Suppressor macrophage treated with lipopolysaccharide for 4 hours (primary cell): ENCODE results near the gene TBCA.

Experiments
- DNase-seq: peaks from one replicate; pipeline ENCODE4 v3.0.0-alpha.2; 2020

The TBCA gene

DNA sequence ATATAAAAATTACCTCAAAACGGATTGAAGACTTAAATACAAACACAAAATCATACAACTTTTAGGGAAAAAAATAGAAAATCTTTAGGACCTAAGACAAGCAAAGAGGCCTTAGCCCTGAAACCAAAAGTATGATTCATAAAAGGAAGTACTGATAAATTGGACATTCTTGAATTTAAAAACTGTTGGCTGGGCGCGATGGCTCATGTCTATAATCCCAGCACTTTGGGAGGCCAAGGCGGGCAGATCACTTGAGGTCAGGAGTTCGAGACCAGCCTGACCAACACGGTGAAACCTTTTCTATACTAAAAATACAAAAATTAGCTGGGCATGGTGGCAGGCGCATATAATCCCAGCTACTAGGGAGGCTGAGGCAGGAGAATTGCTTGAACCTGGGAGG lies 76.6 kb downstream of the TBCA start:
- peak; percentile 48 for DNase-seq

DNA sequence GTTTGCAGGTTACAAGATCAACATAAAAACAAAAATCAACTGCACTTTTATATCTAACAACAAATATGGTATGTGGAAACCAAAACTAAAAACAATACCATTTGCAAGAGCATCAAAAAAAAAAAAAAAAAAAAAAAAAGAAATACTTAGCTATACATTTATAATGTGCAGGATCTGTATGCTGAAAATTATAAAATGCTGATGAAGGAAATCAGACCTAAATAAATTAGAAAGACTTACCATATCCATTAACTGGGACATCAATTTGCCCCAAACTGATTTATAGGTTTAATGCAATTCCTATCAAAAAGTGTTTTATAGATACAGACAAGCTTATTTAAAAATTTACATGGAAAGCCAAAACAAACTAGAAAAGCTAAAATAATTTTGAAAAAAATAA lies 77.2 kb downstream of the TBCA start:
- DNase-seq: no peak

DNA sequence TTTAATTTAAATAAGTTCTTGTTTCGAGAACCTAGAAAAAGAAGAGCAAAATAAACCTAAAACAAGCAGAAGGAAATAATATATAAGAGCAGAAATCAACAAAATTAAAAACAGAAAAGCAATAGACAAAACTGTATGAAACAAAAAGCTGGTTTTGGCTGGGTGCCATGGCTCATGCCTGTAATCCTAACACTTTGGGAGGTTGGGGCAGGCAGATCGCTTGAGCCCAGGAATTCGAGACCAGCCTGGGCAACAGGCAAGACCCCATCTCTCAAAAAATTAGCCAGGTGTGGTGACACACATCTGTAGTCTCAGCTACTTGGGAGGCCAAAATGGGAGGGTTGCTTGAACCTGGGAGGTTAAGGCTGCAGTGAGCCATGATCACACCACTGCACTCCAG lies 78.4 kb downstream of the TBCA start:
- no peak for DNase-seq

DNA sequence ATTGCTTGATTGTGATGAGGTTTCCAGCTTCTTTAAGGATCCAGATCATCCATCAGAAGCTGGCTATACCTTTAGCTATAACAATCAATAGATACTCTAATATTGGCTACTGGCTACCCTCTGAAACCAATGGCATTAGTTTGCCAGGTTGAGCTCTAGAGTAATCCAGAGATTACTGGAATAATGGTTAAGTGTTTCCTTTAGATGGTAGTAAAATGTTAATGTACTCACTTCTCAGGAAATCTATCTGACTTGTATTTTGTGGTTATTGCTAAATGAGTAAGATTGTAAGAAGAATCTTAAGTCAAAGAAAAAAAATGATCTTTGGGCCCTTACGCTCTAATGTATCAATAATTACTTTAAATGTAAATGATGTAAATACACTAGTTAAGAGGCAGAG lies 80.0 kb downstream of the TBCA start:
- no peak for DNase-seq

DNA sequence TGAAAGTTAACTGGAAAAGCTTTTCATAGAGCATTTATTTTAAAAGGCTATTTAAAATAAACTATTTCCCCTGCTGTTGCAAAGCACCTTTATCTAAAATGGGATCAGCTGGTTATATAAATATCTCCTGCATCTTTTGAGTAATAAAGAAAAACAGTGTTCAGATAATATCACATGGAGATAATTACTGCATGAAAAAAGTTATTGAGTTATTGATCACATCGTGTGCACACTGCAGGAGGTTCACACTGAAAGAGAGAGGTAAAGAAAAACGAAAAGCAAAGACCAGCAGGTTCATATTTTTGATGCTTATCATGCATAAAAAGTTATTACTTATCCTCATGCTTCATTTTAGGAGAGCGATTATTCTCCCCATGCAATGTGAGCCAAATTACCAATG lies 82.2 kb downstream of the TBCA start:
- DNase-seq: no peak

DNA sequence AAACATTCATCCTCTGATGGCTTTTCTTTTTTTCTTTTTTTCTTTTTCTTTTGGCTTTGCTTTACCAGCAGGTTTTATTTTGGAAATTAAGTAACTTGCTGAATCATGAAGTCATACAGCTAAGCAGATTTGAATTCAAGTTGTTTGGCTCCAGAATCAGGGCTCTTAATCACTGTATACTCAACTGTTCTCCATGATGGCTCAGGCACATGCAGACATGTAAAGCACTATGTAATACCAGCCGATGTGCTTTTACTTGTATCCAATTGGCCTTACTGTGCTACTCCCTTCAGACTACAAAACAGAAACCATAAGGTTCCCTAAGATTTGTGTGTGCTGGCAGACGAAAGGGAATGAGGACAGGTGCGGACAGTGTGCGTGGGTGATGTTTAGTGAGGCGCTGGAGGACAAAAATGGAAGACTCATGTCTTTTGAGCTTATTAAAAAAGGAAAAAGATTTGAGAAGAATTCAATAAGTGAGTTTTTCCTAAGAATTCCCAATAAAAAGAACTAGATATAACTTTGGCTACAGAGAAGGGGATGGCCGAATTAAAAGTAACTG lies 92.9 kb downstream of the TBCA start:
- DNase-seq: no peak

DNA sequence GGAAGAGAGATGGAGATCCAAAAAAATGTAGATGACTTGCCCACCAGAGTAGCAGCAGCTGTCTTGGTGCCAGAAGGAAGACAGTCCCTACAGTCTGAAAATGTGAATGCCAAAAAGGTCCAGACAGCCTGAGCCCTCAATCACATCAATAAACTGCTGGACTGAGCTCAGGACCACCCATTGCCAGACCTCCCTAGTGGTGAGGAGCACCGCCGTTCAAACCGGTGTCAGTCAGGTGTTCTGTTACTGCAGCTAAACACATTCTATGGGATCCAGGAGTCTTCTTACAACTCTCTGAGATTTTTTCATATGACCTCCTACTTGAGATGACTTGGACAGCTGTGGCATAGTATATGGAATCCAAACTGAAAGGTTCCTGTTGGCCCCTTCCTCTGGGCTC lies 105.6 kb downstream of the TBCA start:
- DNase-seq: no peak

DNA sequence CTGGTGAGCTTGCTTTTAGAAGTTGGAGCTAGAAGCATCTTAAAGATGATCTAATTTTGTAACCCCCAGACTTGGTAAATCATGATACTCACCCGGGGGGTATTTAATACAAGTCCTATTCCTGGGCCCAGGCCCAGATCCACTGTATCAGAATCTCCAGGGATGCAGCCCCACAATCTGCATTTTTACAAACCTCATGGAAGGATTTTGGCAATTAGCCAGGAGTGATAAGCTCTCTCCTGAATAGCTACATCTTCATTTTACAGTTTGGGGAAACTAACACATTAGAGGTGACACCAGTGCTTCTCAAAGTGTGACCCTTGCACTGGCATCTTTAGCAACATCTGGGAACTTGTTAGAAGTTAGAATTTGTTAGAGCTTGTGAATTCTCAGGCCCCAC lies 106.5 kb downstream of the TBCA start:
- no peak for DNase-seq

DNA sequence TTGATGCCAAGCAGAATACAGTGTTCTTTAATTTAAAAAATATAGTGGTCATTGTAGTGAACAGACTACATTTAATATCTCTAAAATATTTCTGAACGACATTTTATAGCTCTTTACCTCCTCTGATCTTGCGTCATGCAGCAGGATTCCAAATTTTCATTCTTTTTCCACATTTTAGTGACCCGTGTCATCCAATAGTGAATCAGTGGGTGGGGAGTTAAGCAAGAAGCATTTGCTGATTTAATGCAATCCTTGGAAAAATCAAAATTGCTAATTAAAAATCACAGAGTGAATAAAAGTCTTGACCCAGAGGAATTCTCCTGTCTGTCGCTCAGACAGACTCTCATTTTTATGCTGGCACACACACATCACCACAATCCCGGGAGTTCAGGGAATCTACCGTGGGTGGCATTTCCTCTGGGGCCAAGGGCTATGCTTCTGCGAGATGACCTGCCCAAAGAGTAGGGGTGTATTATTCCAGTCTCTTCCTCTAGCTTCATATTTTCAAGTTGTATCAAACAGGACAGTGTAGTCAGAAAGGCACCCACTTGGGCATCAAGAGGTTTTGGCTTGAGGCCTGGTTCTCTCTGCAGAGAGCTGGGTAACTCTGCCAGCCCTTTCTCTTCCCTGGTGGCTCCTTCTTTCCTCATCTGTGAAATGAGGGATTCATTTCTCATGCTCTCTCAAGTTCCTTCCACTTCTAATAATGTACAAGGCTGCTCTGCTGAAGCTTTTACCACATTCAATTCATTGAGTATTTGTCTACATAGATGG lies 112.9 kb downstream of the TBCA start:
- no peak for DNase-seq

DNA sequence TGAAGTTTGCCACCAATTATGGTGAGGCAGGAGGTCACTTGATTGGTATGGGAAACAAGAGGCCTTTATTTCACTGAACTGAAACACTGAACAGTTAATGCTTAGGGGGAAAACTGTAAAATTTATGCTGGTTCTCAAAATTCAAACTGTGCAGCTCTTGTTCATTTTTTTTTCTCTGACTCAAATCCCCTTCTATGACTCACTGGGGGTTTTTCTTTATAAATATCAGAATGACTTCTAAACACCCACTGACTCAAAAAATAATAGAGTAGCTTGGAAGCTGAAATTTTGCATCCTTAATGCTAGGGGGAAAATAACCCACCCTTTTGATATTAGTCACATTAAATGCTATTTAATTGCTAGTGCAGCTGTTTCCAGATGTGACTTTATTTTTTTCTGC lies 113.5 kb downstream of the TBCA start:
- DNase-seq: no peak

DNA sequence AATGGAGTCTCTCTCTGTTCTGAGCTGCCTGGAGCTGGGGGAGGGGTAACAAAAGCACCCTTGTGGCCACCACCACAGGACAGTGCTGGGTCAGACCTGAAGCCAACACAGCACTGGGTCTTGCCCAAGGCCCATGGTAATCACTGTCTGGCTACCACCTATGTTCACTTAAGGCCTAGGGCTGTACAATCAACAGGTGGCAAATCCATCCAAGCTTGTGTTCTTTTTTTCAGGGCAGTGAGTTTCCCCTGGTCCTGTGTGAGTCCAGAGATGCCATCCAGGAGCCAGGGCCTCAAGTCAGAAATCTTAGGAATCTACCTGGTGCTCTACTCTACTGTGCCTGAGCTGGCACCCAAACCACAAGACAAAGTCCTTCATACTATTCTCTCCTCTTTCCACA lies 117.5 kb downstream of the TBCA start:
- DNase-seq: no peak

DNA sequence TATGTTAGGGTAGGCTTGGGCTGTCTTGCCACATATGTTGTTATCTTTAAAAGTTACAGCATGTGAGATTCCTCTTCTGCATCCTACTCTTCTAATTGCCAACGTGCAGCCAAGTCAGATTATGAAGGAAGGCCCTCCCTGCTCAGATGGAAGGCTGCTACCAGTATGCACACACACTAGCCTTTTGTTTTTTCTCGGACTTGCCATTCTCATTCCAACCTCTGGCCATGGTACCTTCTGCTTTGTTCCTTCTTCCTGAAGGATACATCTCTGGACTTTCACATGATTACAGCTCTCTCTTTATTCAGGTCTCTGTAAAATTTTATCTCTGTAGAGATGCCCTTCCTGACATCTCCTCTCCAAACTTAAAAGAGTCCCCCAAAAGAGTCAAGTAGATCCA lies 124.8 kb downstream of the TBCA start:
- no peak for DNase-seq

DNA sequence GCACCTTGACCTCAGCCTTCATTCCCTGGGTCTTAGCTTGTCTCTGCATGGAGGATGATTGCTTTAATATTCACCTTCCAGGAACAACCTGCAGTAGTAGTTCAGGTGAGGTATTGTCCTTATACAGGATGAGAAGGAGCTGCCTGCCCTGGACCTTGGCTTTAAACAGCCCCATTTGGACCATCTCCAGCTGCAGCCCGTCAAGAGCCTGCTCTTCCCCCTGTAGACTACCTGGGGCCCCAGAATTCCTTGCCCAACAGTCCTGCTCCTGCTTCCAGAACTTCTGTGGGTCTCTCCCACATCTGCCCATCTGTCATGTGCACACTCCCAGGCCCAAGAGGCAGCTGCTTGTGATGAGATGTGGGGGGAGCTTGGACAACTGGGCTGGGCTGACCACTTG lies 125.5 kb downstream of the TBCA start:
- no peak for DNase-seq

DNA sequence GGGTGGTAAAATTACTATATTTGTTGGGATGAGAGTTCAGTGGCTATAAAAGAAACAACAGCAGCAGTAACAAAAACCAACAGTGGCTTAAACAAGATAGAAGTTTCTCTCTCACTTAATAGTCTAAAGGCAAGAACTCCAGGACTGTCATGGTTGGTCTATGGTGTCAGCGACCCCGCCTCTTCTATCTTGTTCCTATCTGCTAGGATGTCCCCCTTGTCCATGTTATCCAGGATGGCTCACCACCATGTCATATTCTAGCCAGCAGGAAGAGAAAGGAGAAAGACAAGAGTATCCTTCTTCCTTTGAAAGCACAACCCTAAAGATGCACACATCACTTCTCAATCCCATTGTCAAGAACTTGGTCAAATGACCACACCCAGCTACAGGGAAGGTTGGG lies 126.4 kb downstream of the TBCA start:
- DNase-seq: no peak

DNA sequence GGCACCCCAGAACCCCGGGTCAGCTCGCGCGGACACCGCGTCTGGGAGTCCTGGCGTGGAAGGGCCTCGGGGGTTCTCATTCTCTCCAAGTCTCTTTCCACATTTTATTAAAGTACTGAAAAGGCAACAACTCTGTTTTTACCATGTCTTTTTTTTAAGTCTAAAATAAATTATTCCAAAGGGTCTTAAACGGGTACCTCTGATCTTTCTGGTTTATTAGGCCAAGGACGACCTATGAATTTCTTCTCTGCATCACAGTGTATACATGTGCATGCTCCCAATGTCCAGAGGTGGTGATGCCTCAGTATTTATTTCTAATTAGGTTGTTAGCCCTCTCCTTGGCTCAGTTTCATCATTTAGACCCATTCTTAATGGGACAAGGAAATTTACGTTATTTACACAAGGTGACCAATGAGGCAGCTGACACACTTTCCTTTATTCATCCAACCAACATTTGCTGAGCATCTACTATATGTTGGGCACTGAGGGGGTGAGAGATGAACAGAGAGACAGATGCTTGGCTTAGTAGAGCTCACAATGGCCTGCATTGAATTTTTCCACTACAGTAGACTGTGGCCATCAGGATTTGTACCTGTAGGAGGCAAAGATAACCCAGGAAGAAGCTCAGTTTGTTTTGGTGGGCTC lies 130.0 kb downstream of the TBCA start:
- no peak for DNase-seq

DNA sequence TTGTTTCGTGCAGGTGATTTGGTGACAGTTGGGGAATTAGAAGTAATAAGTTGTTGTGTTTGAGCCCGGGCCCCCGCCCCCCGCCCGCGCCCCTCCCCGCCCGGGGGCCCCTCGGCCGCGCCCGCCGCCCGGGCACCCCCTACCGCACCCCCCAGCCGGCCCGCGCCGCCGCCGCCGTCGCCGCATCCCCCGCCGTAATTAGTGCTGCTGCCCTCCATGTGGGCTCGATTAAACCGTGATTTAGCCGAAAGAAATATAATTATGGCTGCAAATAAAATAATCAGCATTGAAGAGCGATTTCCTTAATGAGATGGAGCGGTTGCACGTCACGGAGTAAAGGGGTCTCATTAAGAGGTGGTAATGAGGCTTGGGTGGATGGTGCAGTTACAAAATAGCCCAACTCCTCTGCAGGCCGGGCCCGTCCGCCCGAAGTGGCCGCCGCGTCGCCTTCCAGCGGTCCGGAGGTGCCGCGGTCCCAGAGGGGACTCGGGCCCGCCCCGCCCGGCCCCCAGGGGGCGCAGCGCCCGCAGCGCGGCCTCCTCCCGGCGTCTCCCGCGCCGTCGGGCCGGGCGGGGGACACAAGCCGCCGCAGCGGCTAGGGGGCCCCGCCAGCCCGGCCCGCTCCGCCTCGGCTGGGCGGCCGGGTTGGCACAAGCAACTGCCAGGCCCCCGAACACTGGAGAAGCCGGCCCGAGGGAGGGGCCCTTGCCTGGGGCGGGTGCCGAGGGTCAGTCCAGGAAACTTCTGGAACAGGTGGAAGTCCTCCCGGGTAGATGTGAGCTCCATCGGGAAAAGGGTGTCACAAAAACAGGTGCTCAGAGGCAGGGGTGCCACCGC lies 130.8 kb downstream of the TBCA start:
- peak; percentile 71 for DNase-seq

DNA sequence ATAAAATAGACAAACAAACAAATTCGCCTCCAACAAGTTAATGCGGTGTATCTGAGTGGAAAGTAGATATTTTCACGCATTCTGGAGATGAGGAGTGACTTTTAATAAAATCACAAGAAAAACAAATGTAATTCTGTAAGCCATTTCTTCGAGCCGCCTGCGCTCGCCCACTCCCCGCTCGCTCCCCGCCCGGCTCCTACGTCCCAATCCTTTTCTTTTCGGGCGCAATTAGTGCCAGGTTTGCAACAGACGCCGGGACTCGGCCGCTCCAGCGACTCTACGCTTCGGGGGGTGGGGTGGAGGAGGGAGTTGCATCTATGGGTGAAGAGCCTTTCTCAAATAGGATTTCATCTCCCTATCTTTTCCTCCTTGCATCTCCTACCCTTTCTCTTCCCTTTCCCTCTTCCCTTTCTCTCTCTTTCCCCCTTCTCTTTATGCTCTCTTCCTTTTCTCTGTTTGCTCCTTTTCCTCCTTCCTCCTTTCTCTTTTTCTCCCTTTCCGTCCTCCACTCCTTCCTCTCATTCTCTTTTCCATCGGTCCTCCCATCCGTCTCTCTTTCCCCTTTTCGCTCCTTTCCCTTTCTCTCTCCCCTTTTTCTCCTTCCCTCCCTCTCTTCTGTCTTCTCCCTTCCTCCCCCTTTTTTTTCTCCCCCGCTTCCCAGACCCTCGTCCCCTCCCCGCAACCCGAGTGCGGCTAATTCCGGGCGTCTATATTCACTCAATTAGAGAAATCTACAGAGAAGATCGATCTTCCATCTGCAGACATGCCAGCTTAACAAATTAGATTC lies 131.6 kb downstream of the TBCA start:
- no peak for DNase-seq

DNA sequence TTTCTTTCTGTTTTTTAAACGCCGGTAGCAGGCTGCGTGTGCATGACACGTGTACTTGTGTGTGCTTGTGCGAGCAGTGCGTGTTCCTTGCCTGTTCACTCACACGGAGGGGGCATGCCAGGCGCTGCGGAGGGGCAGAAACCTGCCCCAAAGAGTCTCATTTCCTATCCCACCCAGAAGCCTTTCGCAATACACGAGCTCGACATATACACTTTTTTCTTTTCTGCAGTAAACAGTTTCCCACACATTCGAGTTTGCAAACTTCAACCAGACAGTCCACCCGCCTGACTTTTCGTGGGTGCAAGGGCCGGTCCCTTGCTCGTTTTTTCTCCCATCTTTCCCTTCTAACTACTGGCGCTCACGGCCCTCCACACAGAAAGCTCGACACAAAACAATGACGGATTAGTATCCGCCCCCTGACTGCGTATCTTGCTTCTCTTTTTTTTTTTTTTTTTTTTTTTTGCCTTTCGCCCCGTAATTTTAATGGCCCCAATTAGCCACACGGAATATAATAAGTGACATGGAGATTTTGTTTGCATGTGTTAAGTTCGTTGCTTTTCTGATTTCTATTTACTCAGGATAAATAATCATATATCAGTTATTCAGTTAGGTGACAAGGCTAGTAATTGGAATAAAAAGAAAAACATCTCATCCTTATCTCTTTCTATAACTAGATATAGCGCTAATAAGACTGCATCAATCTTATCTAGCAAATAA lies 132.3 kb downstream of the TBCA start:
- DNase-seq: peak; percentile 45

DNA sequence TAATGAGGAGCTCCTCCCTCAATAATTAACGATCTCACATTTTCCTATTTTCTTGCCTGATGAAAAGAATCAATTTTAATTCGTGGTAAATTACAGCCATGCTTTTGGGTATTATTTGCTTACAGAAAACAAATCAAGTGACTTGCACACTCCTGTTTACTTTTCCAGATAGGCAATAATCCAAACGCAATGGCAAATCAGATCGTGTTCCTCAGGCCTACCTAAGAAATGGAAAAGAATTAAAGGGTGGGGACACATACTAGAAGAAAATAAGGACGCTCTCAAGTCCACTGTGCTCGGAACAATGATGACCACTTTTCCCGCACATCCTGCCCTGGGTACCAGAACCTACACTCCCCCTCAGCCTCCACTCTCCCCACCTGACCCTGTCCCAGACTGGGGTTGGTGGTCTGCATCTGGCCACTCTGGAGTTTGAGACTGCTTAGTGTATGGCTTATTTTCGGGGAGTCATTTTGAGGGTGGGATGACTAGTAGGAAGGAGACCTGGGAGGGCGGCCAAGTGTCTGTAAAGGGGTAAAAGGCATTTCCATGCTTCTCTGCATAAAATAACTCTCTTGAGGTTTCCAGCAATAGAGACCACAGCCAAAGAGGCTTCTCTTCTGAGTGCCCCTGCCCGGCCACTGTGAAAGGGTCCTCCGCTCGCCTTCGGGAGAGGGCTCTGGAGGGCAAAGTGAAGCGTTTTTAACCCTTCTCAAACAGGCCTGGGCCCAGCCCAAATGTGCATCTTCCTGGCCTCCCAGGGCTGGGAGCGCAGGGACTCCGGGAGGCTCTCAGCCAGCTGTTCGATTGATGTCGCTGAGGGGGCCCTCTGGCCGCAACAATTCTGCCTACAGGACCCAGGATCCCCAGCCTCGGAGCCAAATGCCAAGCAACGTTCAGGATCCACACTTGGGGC lies 133.1 kb downstream of the TBCA start:
- DNase-seq: no peak

DNA sequence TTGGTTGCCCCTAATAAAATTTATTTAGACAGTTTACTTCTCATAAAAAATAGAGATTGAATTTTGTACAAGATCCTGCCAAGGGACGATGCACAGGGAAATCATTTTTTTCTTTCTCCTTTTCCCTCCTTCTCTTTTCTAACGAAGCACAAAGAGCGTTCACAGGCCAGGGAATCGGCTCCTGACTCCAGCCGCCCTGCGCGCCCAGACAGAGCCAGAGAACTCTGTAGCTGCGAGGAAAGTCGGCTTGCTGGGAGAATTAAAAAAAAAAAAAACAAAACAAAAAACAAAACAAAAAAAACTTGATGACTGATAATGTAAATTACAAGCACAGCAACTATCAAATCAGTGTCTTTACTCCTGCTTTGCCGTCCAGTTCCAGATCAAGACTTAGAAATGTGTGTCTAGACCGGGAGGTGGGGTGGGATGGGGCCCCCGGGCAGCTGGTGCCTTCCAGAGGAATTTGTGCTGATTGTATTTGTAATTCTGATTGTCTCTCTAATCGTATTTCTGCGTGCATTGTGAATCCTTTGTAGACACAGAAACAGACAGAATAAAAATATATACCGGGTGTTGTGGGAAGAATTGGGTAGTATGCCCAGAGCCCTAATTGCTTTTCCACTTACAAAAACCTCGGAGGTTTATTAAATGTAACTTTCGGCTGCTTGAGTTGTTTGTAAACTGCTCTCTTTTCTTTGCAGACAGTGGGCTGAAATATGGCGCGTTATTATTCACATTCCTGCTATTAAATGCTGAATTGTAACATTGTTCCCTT lies 134.0 kb downstream of the TBCA start:
- DNase-seq: no peak
